ENCODE measurements around the gene UTP4. TPM values are rescaled to one million over a fixed set of nuclear protein-coding genes. Genes with fewer than 3 reads are reported as not detected.

Gene UTP4
- total RNA-seq, 1 donor from 2014 or later: 16.3 TPM

Other genes with a start within 250 kb of the UTP4 start
- gene HAS3, start 27.0 kb upstream of the UTP4 start, total RNA-seq: 14.0 and 16.4 TPM in 2 replicates
- gene CHTF8, start 61 bp upstream of the UTP4 start, total RNA-seq: 47.4 and 53.7 TPM in 2 replicates
- 5.8 and 31.0 TPM in 2 replicates for gene SNTB2, start 54.5 kb downstream of the UTP4 start, total RNA-seq
- 31.0 and 35.4 TPM in 2 replicates for gene VPS4A, start 178.7 kb downstream of the UTP4 start, total RNA-seq
- 23.8 and 36.8 TPM in 2 replicates for gene PDF, start 197.9 kb downstream of the UTP4 start, total RNA-seq
- 39.4 and 45.4 TPM in 2 replicates for gene COG8, start 206.9 kb downstream of the UTP4 start, total RNA-seq
- 27.2 and 42.9 TPM in 2 replicates for gene NIP7, start 207.1 kb downstream of the UTP4 start, total RNA-seq
- gene TMED6, start 219.1 kb downstream of the UTP4 start, total RNA-seq: not detected in 2 replicates